ENCODE results near the gene ZNF423.

- TF ChIP-seq CTCF (IDR thresholded peaks at IDR 0.05; ENCODE audit: poor library complexity, severe bottlenecking) (no peak), REST (IDR thresholded peaks at IDR 0.05; ENCODE audit: borderline replicate concordance) (no peak), TAF1 (IDR thresholded peaks at IDR 0.05; ENCODE audit: low read depth) (no peak), EP300 (conservative IDR thresholded peaks at IDR 0.05; ENCODE audit: poor library complexity, severe bottlenecking) (no peak), EZH2 (IDR thresholded peaks at IDR 0.05; ENCODE audit: borderline replicate concordance, insufficient read depth, low read length, poor library complexity, severe bottlenecking) (no peak), RAD21 (conservative IDR thresholded peaks at IDR 0.05) (no peak)
Observed at GRCh38 chr16:49462989-49463371, 392.9 kb downstream of the ZNF423 start.
